ENCODE measurements around the gene NRGN.

NRGN gene

GRCh38 chr11:124754309-124754708 lies 14.6 kb downstream of the NRGN start:
- Histone ChIP-seq H3K4me2 (ENCODE audit: low read length) (no peak overlapping the region), H2AK5ac (ENCODE audit: low read length) (no peak overlapping the region), H4K91ac (ENCODE audit: low read depth, low read length) (no peak overlapping the region), H3K27ac (ENCODE audit: low read depth, low read length) (no peak overlapping the region), H3K4me3 (ENCODE audit: low read depth, low read length) (no peak overlapping the region), H3K36me3 (ENCODE audit: control insufficient read depth in 1 of 2, insufficient read depth in 2 of 2, low read length in 2 of 2) (no peaks in the 10 kb centered on the region), H2BK5ac (ENCODE audit: low read depth, low read length, poor library complexity) (no peak overlapping the region), H3K79me2 (ENCODE audit: control insufficient read depth, insufficient read depth, low read length, poor library complexity) (no peaks in the 10 kb centered on the region), H3K4ac (ENCODE audit: low read depth, low read length) (no peak overlapping the region), H3K27me3 (ENCODE audit: insufficient read depth, low read length) (peaks cover 59% of the 10 kb centered on the region), H4K12ac (ENCODE audit: low read depth, low read length) (no peak overlapping the region), H3K9ac (ENCODE audit: low read length) (no peak overlapping the region), H3K14ac (ENCODE audit: low read length) (no peak overlapping the region), H3K79me1 (ENCODE audit: low read length) (no peaks in the 10 kb centered on the region), H3K18ac (ENCODE audit: low read length) (no peak overlapping the region), H4K8ac (ENCODE audit: low read depth, low read length) (no peak overlapping the region), H2BK12ac (ENCODE audit: low read length) (no peak overlapping the region), H3K4me1 (ENCODE audit: control insufficient read depth in 1 of 2, insufficient read depth in 2 of 2, low read length in 2 of 2) (peaks cover 2 to 10% of the 10 kb centered on the region in 2 experiments), H2BK120ac (ENCODE audit: insufficient read depth, low read length, poor library complexity) (no peak overlapping the region), H3K23ac (ENCODE audit: low read length) (no peak overlapping the region), H3K9me3 (ENCODE audit: insufficient read depth, low read depth, low read length) (peaks cover 11% of the 10 kb centered on the region), H2AFZ (ENCODE audit: insufficient read depth, low read length, poor library complexity) (no peak overlapping the region)
- no CpG with 5 or more reads among the region's 4 CpGs for WGBS (ENCODE audit: extremely low coverage, insufficient coverage, insufficient read length)
- no peak for DNase-seq

DNA sequence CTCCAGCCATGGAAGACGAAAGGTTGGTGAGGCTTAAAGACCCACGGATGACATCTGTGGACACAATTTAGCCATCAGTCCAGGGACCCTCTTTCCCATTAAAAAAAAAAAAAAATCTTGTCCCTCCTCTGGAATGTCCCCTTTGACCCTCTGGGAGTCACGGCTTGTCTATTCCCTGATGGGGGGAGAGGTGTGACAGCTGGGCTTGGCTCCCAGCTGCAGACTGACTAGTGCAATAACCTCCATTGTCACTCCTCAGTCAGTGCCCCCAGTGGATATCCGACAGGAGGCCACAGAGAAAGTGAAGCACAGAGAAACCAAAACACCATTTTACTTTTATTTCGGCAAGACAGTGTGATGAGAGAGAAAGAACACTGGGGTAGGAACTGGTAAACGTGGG lies 15.0 kb downstream of the NRGN start:
- H4K8ac ChIP-seq (ENCODE audit: low read depth, low read length) = no peak overlapping the region
- H2BK12ac ChIP-seq (ENCODE audit: low read length) = no peak overlapping the region
- no peak overlapping the region for H3K18ac ChIP-seq (ENCODE audit: low read length)
- peaks cover 60% of the 10 kb centered on the region for H3K27me3 ChIP-seq (ENCODE audit: insufficient read depth, low read length)
- H3K4me2 ChIP-seq (ENCODE audit: low read length) = no peak overlapping the region
- no peak overlapping the region for H2AK5ac ChIP-seq (ENCODE audit: low read length)
- H3K27ac ChIP-seq (ENCODE audit: low read depth, low read length) = no peak overlapping the region
- no peak overlapping the region for H3K4me3 ChIP-seq (ENCODE audit: low read depth, low read length)
- DNase-seq = no peak
- no peaks in the 10 kb centered on the region for H3K79me1 ChIP-seq (ENCODE audit: low read length)
- H3K4ac ChIP-seq (ENCODE audit: low read depth, low read length) = no peak overlapping the region
- no peak overlapping the region for H4K91ac ChIP-seq (ENCODE audit: low read depth, low read length)
- no peak overlapping the region for H3K9ac ChIP-seq (ENCODE audit: low read length)
- H3K4me1 ChIP-seq (ENCODE audit: control insufficient read depth in 1 of 2, insufficient read depth in 2 of 2, low read length in 2 of 2) = peaks cover 5 to 12% of the 10 kb centered on the region in 2 experiments
- H3K9me3 ChIP-seq (ENCODE audit: insufficient read depth, low read depth, low read length) = peaks cover 13% of the 10 kb centered on the region
- no peak overlapping the region for H2BK120ac ChIP-seq (ENCODE audit: insufficient read depth, low read length, poor library complexity)
- no peak overlapping the region for H2AFZ ChIP-seq (ENCODE audit: insufficient read depth, low read length, poor library complexity)
- no peak overlapping the region for H3K23ac ChIP-seq (ENCODE audit: low read length)
- H3K36me3 ChIP-seq (ENCODE audit: control insufficient read depth in 1 of 2, insufficient read depth in 2 of 2, low read length in 2 of 2) = no peaks in the 10 kb centered on the region
- no CpG with 5 or more reads among the region's 6 CpGs for WGBS (ENCODE audit: extremely low coverage, insufficient coverage, insufficient read length)
- H2BK5ac ChIP-seq (ENCODE audit: low read depth, low read length, poor library complexity) = no peak overlapping the region
- no peaks in the 10 kb centered on the region for H3K79me2 ChIP-seq (ENCODE audit: control insufficient read depth, insufficient read depth, low read length, poor library complexity)
- H4K12ac ChIP-seq (ENCODE audit: low read depth, low read length) = no peak overlapping the region
- no peak overlapping the region for H3K14ac ChIP-seq (ENCODE audit: low read length)

GRCh38 chr11:124756033-124756752 lies 16.5 kb downstream of the NRGN start:
- H3K27ac ChIP-seq (ENCODE audit: low read depth, low read length) = no peak overlapping the region
- H4K8ac ChIP-seq (ENCODE audit: low read depth, low read length) = no peak overlapping the region
- H3K23ac ChIP-seq (ENCODE audit: low read length) = peak overlapping the region; percentile 31
- no CpG with 5 or more reads among the region's 9 CpGs for WGBS (ENCODE audit: extremely low coverage, insufficient coverage, insufficient read length)
- no peak overlapping the region for H2BK120ac ChIP-seq (ENCODE audit: insufficient read depth, low read length, poor library complexity)
- H3K9me3 ChIP-seq (ENCODE audit: insufficient read depth, low read depth, low read length) = peaks cover 12% of the 10 kb centered on the region
- no peak overlapping the region for H4K91ac ChIP-seq (ENCODE audit: low read depth, low read length)
- no peak overlapping the region for H3K18ac ChIP-seq (ENCODE audit: low read length)
- no peak overlapping the region for H2BK12ac ChIP-seq (ENCODE audit: low read length)
- H3K36me3 ChIP-seq (ENCODE audit: control insufficient read depth in 1 of 2, insufficient read depth in 2 of 2, low read length in 2 of 2) = no peaks in the 10 kb centered on the region
- H2BK5ac ChIP-seq (ENCODE audit: low read depth, low read length, poor library complexity) = no peak overlapping the region
- no peak overlapping the region for H2AK5ac ChIP-seq (ENCODE audit: low read length)
- H4K12ac ChIP-seq (ENCODE audit: low read depth, low read length) = no peak overlapping the region
- H3K14ac ChIP-seq (ENCODE audit: low read length) = no peak overlapping the region
- no peaks in the 10 kb centered on the region for H3K79me1 ChIP-seq (ENCODE audit: low read length)
- H3K4ac ChIP-seq (ENCODE audit: low read depth, low read length) = no peak overlapping the region
- no peaks in the 10 kb centered on the region for H3K79me2 ChIP-seq (ENCODE audit: control insufficient read depth, insufficient read depth, low read length, poor library complexity)
- peaks cover 68% of the 10 kb centered on the region for H3K27me3 ChIP-seq (ENCODE audit: insufficient read depth, low read length)
- no peak overlapping the region for H3K4me2 ChIP-seq (ENCODE audit: low read length)
- no peak overlapping the region for H3K9ac ChIP-seq (ENCODE audit: low read length)
- peak overlapping the region; percentile 23 for H3K4me3 ChIP-seq (ENCODE audit: low read depth, low read length)
- no peak overlapping the region for H2AFZ ChIP-seq (ENCODE audit: insufficient read depth, low read length, poor library complexity)
- peaks cover 5 to 19% of the 10 kb centered on the region in 2 experiments for H3K4me1 ChIP-seq (ENCODE audit: control insufficient read depth in 1 of 2, insufficient read depth in 2 of 2, low read length in 2 of 2)
- DNase-seq = no peak

- Histone ChIP-seq H3K4ac (ENCODE audit: low read depth, low read length) (no peak overlapping the region), H4K12ac (ENCODE audit: low read depth, low read length) (no peak overlapping the region), H4K91ac (ENCODE audit: low read depth, low read length) (no peak overlapping the region), H3K14ac (ENCODE audit: low read length) (no peak overlapping the region), H2BK120ac (ENCODE audit: insufficient read depth, low read length, poor library complexity) (no peak overlapping the region), H3K27me3 (ENCODE audit: insufficient read depth, low read length) (peaks cover 68% of the 10 kb centered on the region), H2BK12ac (ENCODE audit: low read length) (no peak overlapping the region), H2BK5ac (ENCODE audit: low read depth, low read length, poor library complexity) (no peak overlapping the region), H3K4me3 (ENCODE audit: low read depth, low read length) (no peak overlapping the region), H2AFZ (ENCODE audit: insufficient read depth, low read length, poor library complexity) (no peak overlapping the region), H3K36me3 (ENCODE audit: control insufficient read depth in 1 of 2, insufficient read depth in 2 of 2, low read length in 2 of 2) (no peaks in the 10 kb centered on the region), H3K79me2 (ENCODE audit: control insufficient read depth, insufficient read depth, low read length, poor library complexity) (no peaks in the 10 kb centered on the region), H3K79me1 (ENCODE audit: low read length) (no peaks in the 10 kb centered on the region), H3K4me1 (ENCODE audit: control insufficient read depth in 1 of 2, insufficient read depth in 2 of 2, low read length in 2 of 2) (peaks cover 6 to 21% of the 10 kb centered on the region in 2 experiments), H2AK5ac (ENCODE audit: low read length) (no peak overlapping the region), H3K4me2 (ENCODE audit: low read length) (no peak overlapping the region), H3K27ac (ENCODE audit: low read depth, low read length) (no peak overlapping the region), H3K9me3 (ENCODE audit: insufficient read depth, low read depth, low read length) (peaks cover 11% of the 10 kb centered on the region), H4K8ac (ENCODE audit: low read depth, low read length) (no peak overlapping the region), H3K18ac (ENCODE audit: low read length) (no peak overlapping the region), H3K9ac (ENCODE audit: low read length) (no peak overlapping the region), H3K23ac (ENCODE audit: low read length) (no peak overlapping the region)
- no peak for DNase-seq
- no CpG with 5 or more reads among the region's 6 CpGs for WGBS (ENCODE audit: extremely low coverage, insufficient coverage, insufficient read length)
These were observed 17.0 kb downstream of the NRGN start for GRCh38 chr11:124756753-124757227.

Measured in trophoblast cell (in vitro differentiated cells and primary cell).